ENCODE results near the gene RGPD8.

DNA sequence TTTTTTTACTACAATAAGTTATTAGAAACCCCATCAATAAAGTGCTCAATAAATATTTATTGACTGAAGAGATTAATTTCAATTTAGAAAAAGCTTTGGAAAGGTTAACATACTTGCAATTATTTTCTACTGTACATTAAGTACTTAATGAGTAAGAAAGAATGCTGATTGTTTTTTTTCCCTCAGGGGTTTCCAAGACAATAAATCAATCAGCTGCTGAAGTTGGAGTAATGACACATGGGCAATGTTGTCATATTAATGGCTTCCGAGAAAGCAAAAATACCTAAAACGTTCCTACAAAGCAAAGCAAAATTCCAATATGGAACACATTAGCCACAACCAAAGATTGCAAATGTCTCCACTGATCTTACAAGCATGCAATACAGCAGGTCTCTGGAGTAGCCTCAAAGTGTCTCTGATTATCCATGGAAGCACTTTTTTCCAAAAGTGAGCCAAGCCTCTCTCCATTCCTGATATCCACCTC, 91.3 kb downstream of the RGPD8 start:
- TF ChIP-seq EZH2 (IDR thresholded peaks at IDR 0.05; ENCODE audit: borderline replicate concordance, low read depth, low read length, severe bottlenecking): no peak
- TF ChIP-seq, protein P1, sequence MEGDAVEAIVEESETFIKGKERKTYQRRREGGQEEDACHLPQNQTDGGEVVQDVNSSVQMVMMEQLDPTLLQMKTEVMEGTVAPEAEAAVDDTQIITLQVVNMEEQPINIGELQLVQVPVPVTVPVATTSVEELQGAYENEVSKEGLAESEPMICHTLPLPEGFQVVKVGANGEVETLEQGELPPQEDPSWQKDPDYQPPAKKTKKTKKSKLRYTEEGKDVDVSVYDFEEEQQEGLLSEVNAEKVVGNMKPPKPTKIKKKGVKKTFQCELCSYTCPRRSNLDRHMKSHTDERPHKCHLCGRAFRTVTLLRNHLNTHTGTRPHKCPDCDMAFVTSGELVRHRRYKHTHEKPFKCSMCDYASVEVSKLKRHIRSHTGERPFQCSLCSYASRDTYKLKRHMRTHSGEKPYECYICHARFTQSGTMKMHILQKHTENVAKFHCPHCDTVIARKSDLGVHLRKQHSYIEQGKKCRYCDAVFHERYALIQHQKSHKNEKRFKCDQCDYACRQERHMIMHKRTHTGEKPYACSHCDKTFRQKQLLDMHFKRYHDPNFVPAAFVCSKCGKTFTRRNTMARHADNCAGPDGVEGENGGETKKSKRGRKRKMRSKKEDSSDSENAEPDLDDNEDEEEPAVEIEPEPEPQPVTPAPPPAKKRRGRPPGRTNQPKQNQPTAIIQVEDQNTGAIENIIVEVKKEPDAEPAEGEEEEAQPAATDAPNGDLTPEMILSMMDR (IDR thresholded peaks at IDR 0.05; ENCODE audit: borderline replicate concordance, extremely low read depth, low read length, poor library complexity, severe bottlenecking): no peak
